GM12801 (cell line): ENCODE results near the gene STT3A.

Experiments used
- TF ChIP-seq, protein P1 (sequence below): IDR thresholded peaks from one replicate; pipeline ENCODE4 v1.5.1; 2011; ENCODE audit warnings: control low read depth; ENCODE audit not compliant: insufficient read length; ENCODE audit errors: extremely low read depth

STT3A gene

DNA sequence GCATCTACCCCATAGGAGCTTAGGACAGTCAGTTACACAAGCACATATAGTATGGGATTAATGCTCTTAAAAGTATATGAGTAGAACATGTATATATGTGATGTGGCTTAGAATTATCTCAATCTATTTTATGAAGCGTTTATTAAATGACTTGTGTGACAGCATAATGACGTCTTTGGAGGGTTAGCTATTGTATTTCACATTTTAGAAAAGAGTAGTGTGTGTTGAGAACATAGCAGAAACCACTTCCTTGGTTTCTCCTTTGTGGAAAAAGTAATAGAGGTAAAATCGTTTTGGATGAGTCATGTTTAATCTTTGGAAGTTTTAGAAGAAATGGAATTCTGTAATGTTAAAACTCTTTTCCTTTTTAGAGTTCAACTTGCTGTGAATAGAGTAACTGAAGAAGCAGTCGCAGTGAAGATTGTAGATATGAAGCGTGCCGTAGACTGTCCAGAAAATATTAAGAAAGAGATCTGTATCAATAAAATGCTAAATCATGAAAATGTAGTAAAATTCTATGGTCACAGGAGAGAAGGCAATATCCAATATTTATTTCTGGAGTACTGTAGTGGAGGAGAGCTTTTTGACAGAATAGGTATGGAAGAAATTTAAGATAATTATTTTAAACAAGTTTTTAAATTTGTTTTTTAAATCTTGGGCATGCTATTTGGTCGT, 34.7 kb downstream of the STT3A start:
- TF ChIP-seq, protein P1, sequence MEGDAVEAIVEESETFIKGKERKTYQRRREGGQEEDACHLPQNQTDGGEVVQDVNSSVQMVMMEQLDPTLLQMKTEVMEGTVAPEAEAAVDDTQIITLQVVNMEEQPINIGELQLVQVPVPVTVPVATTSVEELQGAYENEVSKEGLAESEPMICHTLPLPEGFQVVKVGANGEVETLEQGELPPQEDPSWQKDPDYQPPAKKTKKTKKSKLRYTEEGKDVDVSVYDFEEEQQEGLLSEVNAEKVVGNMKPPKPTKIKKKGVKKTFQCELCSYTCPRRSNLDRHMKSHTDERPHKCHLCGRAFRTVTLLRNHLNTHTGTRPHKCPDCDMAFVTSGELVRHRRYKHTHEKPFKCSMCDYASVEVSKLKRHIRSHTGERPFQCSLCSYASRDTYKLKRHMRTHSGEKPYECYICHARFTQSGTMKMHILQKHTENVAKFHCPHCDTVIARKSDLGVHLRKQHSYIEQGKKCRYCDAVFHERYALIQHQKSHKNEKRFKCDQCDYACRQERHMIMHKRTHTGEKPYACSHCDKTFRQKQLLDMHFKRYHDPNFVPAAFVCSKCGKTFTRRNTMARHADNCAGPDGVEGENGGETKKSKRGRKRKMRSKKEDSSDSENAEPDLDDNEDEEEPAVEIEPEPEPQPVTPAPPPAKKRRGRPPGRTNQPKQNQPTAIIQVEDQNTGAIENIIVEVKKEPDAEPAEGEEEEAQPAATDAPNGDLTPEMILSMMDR = no peak

DNA sequence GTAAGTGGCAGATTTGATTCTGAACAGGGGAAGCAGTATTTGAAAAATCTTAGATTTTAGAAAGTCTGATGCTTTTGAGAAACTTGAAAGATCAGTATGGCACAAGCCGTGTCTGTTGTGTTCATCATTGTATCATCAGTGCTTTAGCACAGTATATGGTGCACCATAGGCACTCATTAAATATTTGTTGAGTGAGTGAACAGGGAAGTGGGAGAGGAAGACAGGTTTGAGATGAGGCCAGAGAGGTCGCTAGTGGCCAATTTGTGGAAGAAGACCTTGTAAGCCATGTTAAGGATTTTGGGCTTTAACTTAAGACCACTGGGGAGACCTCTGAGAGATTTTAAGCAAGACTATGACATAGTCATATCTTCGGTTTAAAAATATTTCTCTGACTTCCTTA, 45.2 kb downstream of the STT3A start:
- TF ChIP-seq, protein P1 = no peak

DNA sequence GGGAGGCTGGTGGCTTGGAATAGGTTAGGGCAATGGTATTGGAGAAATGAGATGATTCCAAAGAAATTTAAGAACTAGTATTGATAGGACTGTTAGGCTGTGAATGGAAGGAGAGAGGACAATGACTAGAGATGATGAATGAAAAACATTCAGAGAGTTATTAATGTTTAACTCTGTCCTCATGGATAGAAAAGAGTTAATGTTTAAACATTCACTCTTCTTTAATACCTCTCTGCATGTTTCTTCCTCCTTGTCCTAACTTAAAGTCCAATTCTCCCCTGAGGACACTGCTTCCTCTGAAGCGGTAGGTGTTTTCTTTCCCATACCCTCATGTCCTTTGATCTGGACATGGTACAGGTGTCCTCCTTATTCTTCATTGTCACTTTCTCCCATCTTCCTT, 45.7 kb downstream of the STT3A start:
- TF ChIP-seq, protein P1 = no peak

DNA sequence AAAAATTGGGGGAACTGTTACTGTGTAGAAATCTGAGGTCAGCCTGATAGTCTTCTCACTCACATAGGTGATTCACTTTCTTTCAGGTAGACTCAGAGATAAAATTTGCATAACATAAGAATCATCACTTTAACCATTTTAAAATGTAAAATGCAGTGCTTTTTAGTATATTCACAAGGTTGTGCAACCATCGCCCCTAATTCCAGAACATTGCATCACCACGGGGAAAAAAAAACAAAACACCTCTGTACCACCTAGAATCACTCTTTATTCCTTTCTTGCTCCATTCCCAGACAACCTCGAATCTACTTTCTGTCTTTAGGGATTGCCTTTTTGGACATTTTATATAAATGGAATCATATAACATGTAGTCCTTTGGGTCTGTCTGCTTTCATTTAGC, 53.2 kb downstream of the STT3A start:
- TF ChIP-seq, protein P1 = no peak

DNA sequence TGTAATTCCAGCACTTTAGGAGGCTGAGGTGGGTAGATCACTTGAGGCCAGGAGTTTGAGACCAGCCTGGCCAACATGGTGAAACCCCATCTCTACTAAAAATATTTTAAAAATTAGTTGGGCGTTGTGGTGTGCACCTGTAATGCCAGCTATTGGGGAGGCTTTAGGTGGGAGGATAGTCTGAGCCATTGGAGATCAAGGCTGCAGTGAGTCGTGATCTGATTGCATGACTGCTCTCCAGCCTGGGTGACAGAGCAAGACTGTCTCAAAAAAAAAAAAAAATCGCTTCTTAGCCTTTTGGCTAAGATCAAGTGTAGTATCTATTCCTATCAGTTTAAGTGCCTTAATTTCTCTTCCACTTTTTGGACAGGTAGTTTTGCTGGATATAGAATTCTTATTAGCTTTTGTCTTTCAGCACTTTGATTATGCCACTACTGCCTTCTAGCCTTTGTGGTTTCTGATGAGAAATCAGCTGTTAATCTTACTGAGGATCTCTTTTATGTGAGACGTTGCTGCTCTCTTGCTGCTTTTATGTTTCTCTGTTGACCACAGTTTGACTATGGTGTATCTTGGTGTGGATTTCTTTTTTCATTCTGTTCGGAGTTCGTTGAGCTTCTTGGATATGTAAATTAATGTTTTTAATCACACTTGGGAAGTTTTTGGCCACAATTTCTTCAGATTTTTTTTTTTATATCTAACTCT, 57.0 kb downstream of the STT3A start:
- TF ChIP-seq, protein P1 = no peak

GRCh38 chr11:125662689-125663088, 70.0 kb downstream of the STT3A start:
- TF ChIP-seq, protein P1 = no peak

GRCh38 chr11:125663910-125664309, 71.3 kb downstream of the STT3A start:
- TF ChIP-seq, protein P1 = no peak
